Measurements from ENCODE around the gene LMBR1.
"Not testable (repeated sequence)": the region's sequence is repeated elsewhere in the genome, so short reads cannot be mapped to it uniquely, and the experiment has no call there.

The LMBR1 gene

GRCh38 chr7:156845379-156846101 is 47.4 kb downstream of the LMBR1 start:
- no peak for DNase-seq (ENCODE audit: low spot score)

GRCh38 chr7:156843582-156843981 is 49.4 kb downstream of the LMBR1 start:
- not testable (repeated sequence) for DNase-seq (ENCODE audit: low spot score)

GRCh38 chr7:156843157-156843556 is 49.8 kb downstream of the LMBR1 start:
- DNase-seq (ENCODE audit: low spot score): no peak

- DNase-seq (ENCODE audit: low spot score): no peak
Measured at GRCh38 chr7:156842740-156843140, 50.2 kb downstream of the LMBR1 start.

- DNase-seq (ENCODE audit: low spot score): no peak
Measured at GRCh38 chr7:156842317-156842716, 50.7 kb downstream of the LMBR1 start.

GRCh38 chr7:156841497-156841896 is 51.5 kb downstream of the LMBR1 start:
- DNase-seq (ENCODE audit: low spot score): no peak

- DNase-seq (ENCODE audit: low spot score): no peak
Measured at GRCh38 chr7:156840134-156840533, 52.8 kb downstream of the LMBR1 start.

- no peak for DNase-seq (ENCODE audit: low spot score)
Measured at GRCh38 chr7:156836443-156836842, 56.5 kb downstream of the LMBR1 start.

GRCh38 chr7:156834462-156834861 is 58.5 kb downstream of the LMBR1 start:
- DNase-seq (ENCODE audit: low spot score): no peak

- no peak for DNase-seq (ENCODE audit: low spot score)
Measured at GRCh38 chr7:156833312-156833711, 59.7 kb downstream of the LMBR1 start.

GRCh38 chr7:156832195-156832877 is 60.6 kb downstream of the LMBR1 start:
- DNase-seq (ENCODE audit: low spot score): no peak

- no peak for DNase-seq (ENCODE audit: low spot score)
Measured at GRCh38 chr7:156829669-156830336, 63.2 kb downstream of the LMBR1 start.

GRCh38 chr7:156827587-156828203 is 65.3 kb downstream of the LMBR1 start:
- DNase-seq (ENCODE audit: low spot score): no peak

GRCh38 chr7:156823435-156823834 is 69.5 kb downstream of the LMBR1 start:
- no peak for DNase-seq (ENCODE audit: low spot score)

- DNase-seq (ENCODE audit: low spot score): no peak
Measured at GRCh38 chr7:156820445-156821063, 72.4 kb downstream of the LMBR1 start.

GRCh38 chr7:156819733-156820295 is 73.2 kb downstream of the LMBR1 start:
- no peak for DNase-seq (ENCODE audit: low spot score)

- DNase-seq (ENCODE audit: low spot score): no peak
Measured at GRCh38 chr7:156818133-156818532, 74.8 kb downstream of the LMBR1 start.

- DNase-seq (ENCODE audit: low spot score): peak; percentile 20
Measured at GRCh38 chr7:156816943-156817572, 75.9 kb downstream of the LMBR1 start.

- DNase-seq (ENCODE audit: low spot score): no peak
Measured at GRCh38 chr7:156811706-156812105, 81.3 kb downstream of the LMBR1 start.

GRCh38 chr7:156803656-156804055 is 89.3 kb downstream of the LMBR1 start:
- not testable (repeated sequence) for DNase-seq (ENCODE audit: low spot score)

- DNase-seq (ENCODE audit: low spot score): no peak
Measured at GRCh38 chr7:156802214-156802613, 90.8 kb downstream of the LMBR1 start.
